Effector memory CD4-positive, alpha-beta T cell (primary cell): ENCODE measurements around the gene PCCB.
A peak's percentile ranks its signal among the peaks of the same experiment; 100 is the strongest.
"Not testable (repeated sequence)": the region's sequence is repeated elsewhere in the genome, so short reads cannot be mapped to it uniquely, and the experiment has no call there.

Experiments
- DNase-seq, 3 donors: peaks; one replicate each; pipeline ENCODE4 v3.0.0-alpha.2; 2020
- H3K27ac ChIP-seq: 2 replicates; pipeline ENCODE4 v1.7.0; 2013; ENCODE audit warnings: mild to moderate bottlenecking, low read length, moderate library complexity; ENCODE audit not compliant: insufficient read depth, poor library complexity, severe bottlenecking
- H3K27me3 ChIP-seq: replicated peaks from 2 replicates; pipeline ENCODE4 v1.7.0; 2013; ENCODE audit warnings: mild to moderate bottlenecking, low read length; ENCODE audit not compliant: insufficient read depth, control insufficient read depth, poor library complexity, severe bottlenecking
- H3K36me3 ChIP-seq: 2 replicates; pipeline ENCODE4 v1.7.0; 2013; ENCODE audit warnings: mild to moderate bottlenecking, low read length, moderate library complexity; ENCODE audit not compliant: control insufficient read depth, insufficient read depth
- H3K4me1 ChIP-seq: 2 replicates; pipeline ENCODE4 v1.7.0; 2013; ENCODE audit warnings: low read length, mild to moderate bottlenecking; ENCODE audit not compliant: control insufficient read depth, insufficient read depth, poor library complexity, severe bottlenecking
- H3K4me3 ChIP-seq: 2 replicates; pipeline ENCODE4 v1.7.0; 2013; ENCODE audit warnings: low read length, low read depth, mild to moderate bottlenecking; ENCODE audit not compliant: insufficient read depth, poor library complexity, severe bottlenecking
- H3K9me3 ChIP-seq: 2 replicates; pipeline ENCODE4 v1.7.0; 2013; ENCODE audit warnings: mild to moderate bottlenecking, low read length, moderate library complexity; ENCODE audit not compliant: control insufficient read depth
- total RNA-seq, 3 donors: gene quantifications; one replicate each; lab custom pipeline; 2026; lab: John Stamatoyannopoulos, UW

PCCB gene
- 14.4 to 17.8 (median 15.6) reads per million in 3 donors for total RNA-seq

DNA sequence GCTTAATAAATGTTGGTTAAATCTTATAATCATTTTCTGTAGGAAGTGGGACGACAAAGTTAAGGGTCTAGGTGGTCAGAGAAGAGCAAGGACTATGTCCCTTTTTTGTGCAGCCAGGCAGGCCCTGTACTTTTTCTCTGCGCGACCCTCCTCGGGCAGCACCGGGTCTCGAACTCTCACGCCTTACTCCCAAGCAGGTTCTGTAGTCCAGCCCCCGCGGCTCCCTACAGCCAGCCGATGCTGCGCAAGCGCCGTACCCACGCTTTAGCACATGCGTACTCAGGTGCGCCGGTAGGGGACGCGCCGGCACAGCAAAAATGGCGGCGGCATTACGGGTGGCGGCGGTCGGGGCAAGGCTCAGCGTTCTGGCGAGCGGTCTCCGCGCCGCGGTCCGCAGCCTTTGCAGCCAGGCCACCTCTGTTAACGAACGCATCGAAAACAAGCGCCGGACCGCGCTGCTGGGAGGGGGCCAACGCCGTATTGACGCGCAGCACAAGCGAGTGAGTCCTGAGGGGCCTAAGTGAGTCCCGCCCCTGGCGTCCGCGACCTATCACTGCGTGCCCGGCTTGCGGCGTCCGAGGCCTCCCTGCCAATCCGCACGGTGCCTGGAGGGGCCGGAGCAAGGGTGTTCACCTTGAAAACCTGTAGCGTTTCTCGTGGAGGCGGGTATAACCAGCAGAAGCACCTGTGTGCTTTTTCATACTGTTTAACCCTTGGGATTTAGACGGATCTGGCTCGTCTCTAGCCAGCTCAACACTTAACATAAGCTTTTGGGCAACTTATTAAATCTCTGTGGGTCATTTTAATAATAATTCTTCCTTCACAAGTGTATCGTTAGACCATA is at the start of gene PCCB:
TSS of gene PCCB (plus strand) at position 282 of the 844 bp plus-strand sequence. CDS start at position 318, 36 bp downstream.
- H3K9me3 ChIP-seq = no peaks in the 10 kb centered on the region
- H3K36me3 ChIP-seq = no peaks in the 10 kb centered on the region

DNA sequence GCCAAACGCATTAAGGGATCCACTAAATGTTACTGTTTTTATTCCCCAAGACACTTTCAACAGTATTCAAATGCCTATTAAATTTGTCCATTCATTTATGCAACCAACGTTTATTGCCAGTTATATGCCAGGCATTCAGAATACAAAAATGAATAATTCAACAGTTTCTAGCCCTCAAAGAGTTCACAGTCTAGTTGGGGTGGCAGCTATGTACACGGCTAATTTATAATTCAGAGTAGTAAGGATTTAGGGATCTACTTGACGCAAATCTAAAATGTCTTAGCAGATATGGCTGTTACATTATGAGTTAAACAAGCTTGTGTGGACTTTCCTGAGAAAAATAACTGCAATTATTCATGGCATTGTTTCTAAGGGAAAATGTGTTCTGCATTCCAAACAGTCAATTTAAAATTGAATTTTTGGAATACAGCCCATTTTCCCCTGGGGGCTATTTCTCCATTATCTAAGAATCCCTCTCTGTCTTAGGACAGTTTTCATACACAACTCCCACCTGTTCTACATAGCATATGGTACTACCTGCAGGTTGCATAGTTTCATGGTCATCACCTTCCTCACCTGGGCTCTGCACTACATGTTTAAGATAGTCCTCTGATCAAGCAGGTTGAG is 42.5 kb upstream of the PCCB start:
- Histone ChIP-seq H3K4me3 (no peak overlapping the region), H3K36me3 (no peaks in the 10 kb centered on the region), H3K9me3 (no peaks in the 10 kb centered on the region), H3K4me1 (no peaks in the 10 kb centered on the region), H3K27ac (no peak overlapping the region), H3K27me3 (no peaks in the 10 kb centered on the region)
- DNase-seq = no peak

More for the DNA sequence above, at the start of gene PCCB:
- peak; percentile 80 to 89 (median 89) for DNase-seq
- H3K4me3 ChIP-seq = peak within 1 kb of the TSS; percentile 69
- peak within 1 kb of the TSS; percentile 73 for H3K27ac ChIP-seq
- H3K27me3 ChIP-seq = no peaks in the 10 kb centered on the region
- H3K4me1 ChIP-seq = peaks cover 6% of the 10 kb centered on the region

DNA sequence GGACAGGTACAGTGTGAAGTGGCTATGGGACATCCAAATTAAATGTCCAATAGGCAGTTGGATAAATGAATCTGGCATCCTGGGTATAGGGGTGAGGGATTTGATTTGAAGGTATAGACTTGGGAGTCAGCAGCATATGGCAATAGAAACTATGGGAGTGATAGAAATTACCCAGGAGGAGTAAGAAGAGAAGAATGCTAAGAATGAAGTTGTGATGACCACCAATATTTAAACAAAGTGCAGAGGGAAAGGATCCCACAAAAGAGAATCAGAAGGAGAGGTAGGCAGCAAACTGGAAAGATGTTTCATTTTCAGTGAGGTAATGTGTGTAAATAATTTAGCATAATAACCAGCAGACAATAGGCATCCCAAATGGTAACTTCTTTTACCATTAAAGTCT is 40.2 kb upstream of the PCCB start:
- Histone ChIP-seq H3K4me3 (no peak overlapping the region), H3K36me3 (no peaks in the 10 kb centered on the region), H3K27ac (no peak overlapping the region), H3K4me1 (no peaks in the 10 kb centered on the region), H3K9me3 (no peaks in the 10 kb centered on the region), H3K27me3 (no peaks in the 10 kb centered on the region)
- no peak for DNase-seq

DNA sequence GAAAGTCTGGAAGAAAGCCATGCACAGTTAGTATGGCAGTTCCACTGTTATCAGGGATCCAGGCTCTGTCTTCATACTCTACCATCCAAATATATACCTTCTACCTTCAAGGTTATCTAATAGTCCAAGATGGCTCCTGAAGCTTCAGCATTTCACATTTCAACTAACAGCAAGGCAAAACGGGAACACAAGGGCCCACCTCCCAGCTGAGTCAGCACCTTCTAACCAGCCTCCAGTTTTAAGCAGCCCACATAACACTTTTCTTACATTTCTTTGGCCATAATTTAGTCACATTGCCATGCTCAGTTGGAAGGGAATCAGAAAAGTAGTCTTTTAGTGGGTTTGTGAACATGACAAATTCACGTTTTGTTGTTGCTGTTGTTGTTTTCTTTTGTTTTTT is 38.6 kb upstream of the PCCB start:
- no peaks in the 10 kb centered on the region for H3K4me1 ChIP-seq
- no peaks in the 10 kb centered on the region for H3K27me3 ChIP-seq
- H3K4me3 ChIP-seq = no peak overlapping the region
- H3K27ac ChIP-seq = no peak overlapping the region
- no peak for DNase-seq
- H3K36me3 ChIP-seq = no peaks in the 10 kb centered on the region
- no peaks in the 10 kb centered on the region for H3K9me3 ChIP-seq

DNA sequence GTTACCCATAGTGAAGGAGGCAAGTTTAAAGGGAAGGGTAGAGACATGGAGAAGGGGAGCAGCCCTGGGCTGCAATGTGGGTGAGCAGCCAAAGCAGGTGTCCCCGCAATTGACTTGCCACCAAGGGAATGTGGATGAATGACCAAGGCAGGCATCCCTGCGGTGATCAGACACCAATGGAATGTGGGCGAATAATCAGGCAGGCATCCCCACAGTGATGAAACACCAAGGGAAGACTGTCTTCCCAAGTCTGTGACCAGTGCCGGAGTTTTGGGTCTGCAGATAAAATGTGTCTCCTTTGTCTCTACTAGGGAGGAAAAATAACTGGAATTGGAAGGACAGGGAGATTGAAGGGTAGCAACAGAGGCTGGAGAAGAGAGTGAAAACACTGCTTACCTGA is 27.4 kb upstream of the PCCB start:
- H3K9me3 ChIP-seq, H3K27me3 ChIP-seq, H3K36me3 ChIP-seq, H3K4me3 ChIP-seq, DNase-seq, H3K4me1 ChIP-seq, H3K27ac ChIP-seq: not testable (repeated sequence)

DNA sequence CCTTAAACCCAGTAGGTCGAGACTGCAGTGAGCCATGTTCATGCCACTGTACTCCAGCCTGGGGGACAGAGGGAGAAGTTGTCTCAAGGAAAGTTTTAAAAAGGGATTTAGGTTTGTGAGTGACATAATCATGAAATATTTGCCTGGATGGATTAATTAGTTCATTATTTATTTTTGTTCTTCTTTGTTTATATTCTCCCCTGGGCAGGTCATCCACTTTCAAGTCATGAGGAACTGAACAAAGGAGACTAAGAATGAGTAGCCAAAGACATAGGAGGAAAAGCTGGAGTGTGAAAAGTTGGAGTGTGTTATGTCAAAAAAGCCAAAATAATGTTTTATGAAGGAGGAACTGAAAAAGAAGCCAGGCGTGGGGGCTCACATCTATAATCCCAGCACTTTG is 17.7 kb upstream of the PCCB start:
- no peak overlapping the region for H3K4me3 ChIP-seq
- H3K4me1 ChIP-seq = no peaks in the 10 kb centered on the region

DNA sequence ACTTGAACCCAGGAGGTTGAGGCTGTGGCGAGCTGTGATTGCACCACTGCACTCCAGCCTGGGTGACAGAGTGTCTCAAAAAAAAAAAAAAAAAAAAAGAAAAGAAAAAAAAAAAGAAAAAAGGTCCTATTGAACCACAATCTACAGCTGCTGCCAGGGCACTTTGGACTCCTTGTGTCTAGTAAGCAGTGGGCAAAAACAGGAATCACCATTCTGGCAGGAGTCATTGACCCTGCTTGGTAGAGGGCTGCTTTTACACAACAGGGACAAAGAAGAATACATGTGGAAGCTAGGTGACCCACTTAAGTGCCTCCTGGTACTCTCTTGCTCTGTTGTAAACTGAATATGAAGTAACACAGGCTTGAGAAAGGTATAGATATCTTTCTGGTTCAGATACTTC is 14.6 kb upstream of the PCCB start:
- Histone ChIP-seq H3K36me3 (no peaks in the 10 kb centered on the region), H3K27me3 (no peaks in the 10 kb centered on the region), H3K4me3 (no peak overlapping the region), H3K4me1 (no peaks in the 10 kb centered on the region), H3K9me3 (no peaks in the 10 kb centered on the region), H3K27ac (no peak overlapping the region)
- no peak for DNase-seq

More for the DNA sequence above, 17.7 kb upstream of the PCCB start:
- Histone ChIP-seq H3K36me3 (no peaks in the 10 kb centered on the region), H3K9me3 (no peaks in the 10 kb centered on the region), H3K27me3 (no peaks in the 10 kb centered on the region), H3K27ac (no peak overlapping the region)
- no peak for DNase-seq

DNA sequence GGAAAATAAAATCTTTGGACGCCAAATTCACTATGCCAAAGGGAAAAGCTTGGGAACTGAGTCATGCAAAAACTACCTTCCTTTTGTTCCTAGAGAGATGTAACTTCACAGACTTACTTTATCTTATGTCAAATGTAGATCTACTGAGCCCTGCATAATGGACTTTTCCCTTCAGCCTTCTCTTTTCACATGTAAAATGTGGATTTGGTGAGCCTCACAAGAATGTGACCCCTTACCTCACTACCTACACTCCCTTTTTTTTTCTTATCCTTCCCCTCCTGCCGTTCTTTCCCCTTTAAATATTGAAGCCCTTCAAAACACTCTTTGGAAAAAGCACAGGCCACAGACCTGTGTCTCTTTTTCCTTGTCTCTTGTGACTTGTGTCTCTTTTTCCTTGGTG is 14.0 kb upstream of the PCCB start:
- Histone ChIP-seq H3K27me3 (no peaks in the 10 kb centered on the region), H3K9me3 (no peaks in the 10 kb centered on the region), H3K4me1 (no peaks in the 10 kb centered on the region), H3K36me3 (no peaks in the 10 kb centered on the region), H3K27ac (no peak overlapping the region), H3K4me3 (no peak overlapping the region)
- DNase-seq = no peak

DNA sequence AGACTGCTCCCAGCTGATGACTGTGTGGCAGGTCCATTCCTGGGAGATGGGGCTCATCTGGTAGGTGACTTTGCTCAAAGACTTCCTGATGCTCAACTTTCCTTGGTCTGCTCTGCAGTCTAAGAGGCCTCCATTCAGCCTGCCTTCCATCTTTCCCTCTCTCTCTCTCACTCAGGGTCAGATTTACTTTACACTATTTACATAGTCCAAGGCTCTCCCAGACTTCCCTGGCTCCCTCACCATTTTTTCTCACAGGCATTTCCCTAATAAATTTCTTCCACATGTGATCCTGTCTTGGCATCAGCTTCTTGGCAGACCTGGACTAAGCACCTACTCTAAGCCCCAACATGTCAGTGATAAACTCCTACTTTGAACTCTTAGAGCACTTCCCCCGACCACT is 13.0 kb upstream of the PCCB start:
- Histone ChIP-seq H3K27me3 (no peaks in the 10 kb centered on the region), H3K9me3 (no peaks in the 10 kb centered on the region), H3K36me3 (no peaks in the 10 kb centered on the region), H3K27ac (no peak overlapping the region), H3K4me3 (no peak overlapping the region), H3K4me1 (no peaks in the 10 kb centered on the region)
- no peak for DNase-seq

DNA sequence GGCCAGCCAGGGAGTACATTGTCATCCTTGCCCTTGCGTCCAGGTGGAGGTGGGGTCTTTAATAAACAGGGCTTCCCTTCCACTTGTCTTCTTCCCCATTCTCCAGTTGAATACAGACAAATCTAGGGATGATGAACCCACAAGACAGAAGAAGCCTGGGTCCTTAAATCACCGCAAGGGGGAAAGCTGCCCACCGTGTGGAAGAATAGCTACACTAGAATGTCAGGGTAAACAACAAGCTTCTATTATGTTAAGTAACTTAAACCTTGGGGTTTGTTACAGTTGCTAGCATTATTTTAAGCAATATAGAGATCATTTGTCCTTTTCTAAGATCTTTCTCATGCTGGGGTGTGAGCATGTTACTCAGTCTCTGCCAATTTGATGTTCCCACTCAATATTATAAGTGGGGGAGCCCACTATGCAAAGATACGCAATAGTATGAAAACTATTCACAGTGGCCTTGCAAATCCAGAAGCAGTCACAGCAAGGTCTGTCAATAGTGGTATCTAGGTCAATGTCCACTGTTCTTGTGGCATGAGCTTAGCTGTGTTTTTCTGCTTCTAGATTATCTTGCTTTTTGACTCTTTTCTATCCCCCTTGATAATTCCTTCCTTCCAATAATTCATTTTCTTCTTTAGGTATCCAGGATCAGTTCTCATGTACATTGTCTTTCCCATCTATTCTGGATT is 12.0 kb upstream of the PCCB start:
- no peaks in the 10 kb centered on the region for H3K36me3 ChIP-seq
- no peaks in the 10 kb centered on the region for H3K4me1 ChIP-seq
- no peaks in the 10 kb centered on the region for H3K27me3 ChIP-seq
- no peak overlapping the region for H3K27ac ChIP-seq
- no peaks in the 10 kb centered on the region for H3K9me3 ChIP-seq
- no peak for DNase-seq
- H3K4me3 ChIP-seq = no peak overlapping the region
